Common myeloid progenitor, CD34-positive (primary cell): ENCODE data around the gene TSPAN5. TPM values are rescaled to one million over a fixed set of nuclear protein-coding genes. Genes with fewer than 3 reads are reported as not detected.
A peak's percentile ranks its signal among the peaks of the same experiment; 100 is the strongest.
"Not testable (repeated sequence)": the region's sequence is repeated elsewhere in the genome, so short reads cannot be mapped to it uniquely, and the experiment has no call there.

Experiments
- CTCF ChIA-PET: fragments of 350-600 bp; sonication (Branson Sonifier 250); formaldehyde crosslinking; loops from one replicate; lab custom pipeline; 2021; ENCODE audit warnings: antibody characterized with exemption; lab: Charles Lee
- POLR2A ChIA-PET: fragments of 350-600 bp; sonication (Branson Sonifier 250); formaldehyde crosslinking; loops from one replicate; lab custom pipeline; 2021; ENCODE audit warnings: antibody characterized with exemption; lab: Charles Lee
- DNase-seq, 3 donors: peaks; one replicate each; pipeline versions ENCODE4 v3.0.0 to v3.0.0-alpha.2; 2013
- H3K27ac ChIP-seq, 2 experiments: 1 replicate in 1 of 2; 2 replicates in 1 of 2; pipeline ENCODE4 v1.7.0; 2013; ENCODE audit warnings: inconsistent platforms in 2 of 2, low read length in 2 of 2, mild to moderate bottlenecking in 2 of 2, low read depth in 1 of 2, moderate library complexity in 1 of 2; ENCODE audit not compliant: severe bottlenecking in 2 of 2, insufficient read depth in 1 of 2, poor library complexity in 1 of 2
- H3K27me3 ChIP-seq, 5 experiments: replicated peaks in 2 of 5; 1 replicate in 3 of 5; 2 replicates in 2 of 5; pipeline versions ENCODE4 v1.6.1 to v1.7.0; 2013; ENCODE audit warnings: low read length in 4 of 5, mild to moderate bottlenecking in 2 of 5, moderate library complexity in 2 of 5, inconsistent platforms in 1 of 5; ENCODE audit not compliant: insufficient read depth in 5 of 5, control insufficient read depth in 4 of 5
- H3K36me3 ChIP-seq, 4 experiments: 1 replicate in 2 of 4; 2 replicates in 2 of 4; pipeline versions ENCODE4 v1.6.1 to v1.7.0; 2013; ENCODE audit warnings: low read length in 3 of 4, control low read depth in 1 of 4, mild to moderate bottlenecking in 1 of 4; ENCODE audit not compliant: control insufficient read depth in 4 of 4, insufficient read depth in 4 of 4
- H3K4me1 ChIP-seq, 4 experiments: 1 replicate in 3 of 4; 2 replicates in 1 of 4; pipeline versions ENCODE4 v1.6.1 to v1.7.1; 2013; ENCODE audit warnings: low read length in 3 of 4, mild to moderate bottlenecking in 3 of 4, control low read depth in 1 of 4, inconsistent platforms in 1 of 4, moderate library complexity in 1 of 4; ENCODE audit not compliant: control insufficient read depth in 4 of 4, insufficient read depth in 4 of 4; ENCODE audit errors: control extremely low read depth in 1 of 4
- H3K4me3 ChIP-seq, 7 experiments: 1 replicate in 4 of 7; 2 replicates in 3 of 7; pipeline versions ENCODE4 v1.5.1 to v1.7.0; 2013; ENCODE audit warnings: mild to moderate bottlenecking in 7 of 7, low read length in 6 of 7, moderate library complexity in 6 of 7, inconsistent platforms in 2 of 7, low read depth in 2 of 7, control low read depth in 1 of 7; ENCODE audit not compliant: insufficient read depth in 4 of 7, control insufficient read depth in 1 of 7; ENCODE audit errors: extremely low read depth in 1 of 7
- H3K9me3 ChIP-seq, 5 experiments: 1 replicate in 4 of 5; 2 replicates in 1 of 5; pipeline versions ENCODE4 v1.6.1 to v1.7.1; 2013; ENCODE audit warnings: low read length in 4 of 5, mild to moderate bottlenecking in 2 of 5, inconsistent platforms in 1 of 5, low read depth in 1 of 5, moderate library complexity in 1 of 5; ENCODE audit not compliant: control insufficient read depth in 4 of 5, insufficient read depth in 2 of 5; ENCODE audit errors: control extremely low read depth in 1 of 5
- WGBS: methylation state at CpG from one replicate; pipeline ENCODE4 v1.1.5; 2013; ENCODE audit not compliant: insufficient coverage; 5-methylcytosine and 5-hydroxymethylcytosine counted together
- polyA plus RNA-seq: library from polyadenylated mRNA; unstranded; fragments of 120-200 nt; gene quantifications from one replicate; pipeline ENCODE4 v1.2.1, GENCODE V29; 2013

The TSPAN5 gene
- 3.8 TPM for polyA plus RNA-seq

DNA sequence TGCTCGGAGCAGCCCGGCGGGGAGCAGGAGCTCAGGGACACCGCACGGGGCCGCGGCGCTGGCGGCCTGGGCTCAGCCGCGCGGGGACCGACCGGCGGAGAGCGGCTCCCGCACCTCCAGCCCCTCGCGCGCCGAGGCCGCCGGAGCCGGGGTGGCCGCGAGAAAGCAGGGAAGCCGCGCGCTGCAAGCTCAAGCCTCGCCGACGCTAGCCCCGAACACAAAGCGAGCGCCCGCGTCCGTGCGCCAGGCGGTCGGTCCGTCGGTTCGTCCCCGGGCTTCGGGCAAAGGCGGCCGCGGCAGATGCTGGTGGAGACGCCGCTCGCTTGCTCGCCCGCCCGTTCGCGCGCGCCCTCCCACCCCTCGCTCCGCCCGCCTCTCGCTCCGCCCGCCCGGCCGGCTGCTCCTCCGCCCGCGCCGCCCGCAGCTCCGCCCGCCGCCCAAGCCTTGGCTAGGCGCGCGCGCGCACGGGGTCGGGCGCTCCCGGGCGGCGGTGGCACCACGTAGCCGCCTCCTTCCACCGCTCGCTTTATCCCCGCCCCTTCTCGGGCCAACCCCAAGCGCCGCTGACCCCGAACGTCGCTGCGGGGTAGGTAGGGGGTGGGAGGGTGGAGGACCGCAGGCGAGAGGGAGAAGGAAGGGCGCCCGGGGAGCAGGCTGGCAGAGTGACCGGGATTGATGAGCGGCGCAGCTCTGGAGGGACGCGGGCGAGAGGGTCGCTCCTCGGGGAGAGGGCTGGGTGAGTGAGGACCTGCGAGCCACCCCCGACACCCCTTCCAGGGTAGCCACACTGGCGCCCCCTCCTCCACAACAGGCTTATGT is at the start of gene TSPAN5:
Gene TSPAN5, minus strand, starts transcription at position 325 of the 819 bp plus-strand sequence.
- H3K36me3 ChIP-seq, result no peaks in the 10 kb centered on the region
- H3K4me1 ChIP-seq, result peaks cover 7 to 34% (median 28%) of the 10 kb centered on the region in 4 experiments
- H3K27ac ChIP-seq, result no peak within 1 kb of the TSS
- no peaks in the 10 kb centered on the region for H3K9me3 ChIP-seq
- H3K4me3 ChIP-seq, result peak within 1 kb of the TSS; percentile 57 to 88 (median 78)
- under 1% methylated on average over 96 of the region's 113 CpGs for WGBS
- peak; percentile 72 to 89 (median 81) for DNase-seq
- peaks cover 0 to 15% (median 6%) of the 10 kb centered on the region in 5 experiments for H3K27me3 ChIP-seq
- CTCF ChIA-PET, result interaction anchor here (2.7 kb wide), 1 partner anchor 11 kb away, joined by 8 read pairs; no protein-coding TSS in a partner anchor
- POLR2A ChIA-PET, result no interaction called here

DNA sequence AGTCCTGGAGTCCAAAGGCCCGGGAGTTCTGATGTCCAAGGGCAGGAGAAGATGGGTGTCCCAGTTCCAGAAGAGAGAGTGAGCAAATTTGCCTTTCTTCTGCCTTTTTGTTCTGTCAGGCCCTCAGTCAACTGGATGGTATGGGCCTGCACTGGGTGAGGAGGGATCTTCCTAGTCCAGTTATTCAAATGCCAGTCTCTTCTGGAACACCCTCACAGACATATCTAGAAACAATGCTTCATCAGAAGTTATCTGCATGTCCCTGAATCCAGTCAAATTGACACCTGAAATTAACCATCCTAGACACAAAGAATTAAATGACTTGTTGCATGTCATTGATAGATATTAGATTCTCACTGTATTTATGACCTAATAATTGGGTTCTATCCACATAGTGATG is 48.5 kb upstream of the TSPAN5 start:
- H3K4me3 ChIP-seq, result no peak overlapping the region
- no peaks in the 10 kb centered on the region for H3K36me3 ChIP-seq
- ChIA-PET CTCF (no interaction called here), POLR2A (no interaction called here)
- H3K27ac ChIP-seq, result no peak overlapping the region
- WGBS, result no CpG with 5 or more reads among the region's 1 CpG
- DNase-seq, result no peak
- no peaks in the 10 kb centered on the region for H3K27me3 ChIP-seq
- H3K9me3 ChIP-seq, result peaks cover 0 to 12% (median 3%) of the 10 kb centered on the region in 5 experiments
- peaks cover 0 to 4% (median 1%) of the 10 kb centered on the region in 4 experiments for H3K4me1 ChIP-seq

DNA sequence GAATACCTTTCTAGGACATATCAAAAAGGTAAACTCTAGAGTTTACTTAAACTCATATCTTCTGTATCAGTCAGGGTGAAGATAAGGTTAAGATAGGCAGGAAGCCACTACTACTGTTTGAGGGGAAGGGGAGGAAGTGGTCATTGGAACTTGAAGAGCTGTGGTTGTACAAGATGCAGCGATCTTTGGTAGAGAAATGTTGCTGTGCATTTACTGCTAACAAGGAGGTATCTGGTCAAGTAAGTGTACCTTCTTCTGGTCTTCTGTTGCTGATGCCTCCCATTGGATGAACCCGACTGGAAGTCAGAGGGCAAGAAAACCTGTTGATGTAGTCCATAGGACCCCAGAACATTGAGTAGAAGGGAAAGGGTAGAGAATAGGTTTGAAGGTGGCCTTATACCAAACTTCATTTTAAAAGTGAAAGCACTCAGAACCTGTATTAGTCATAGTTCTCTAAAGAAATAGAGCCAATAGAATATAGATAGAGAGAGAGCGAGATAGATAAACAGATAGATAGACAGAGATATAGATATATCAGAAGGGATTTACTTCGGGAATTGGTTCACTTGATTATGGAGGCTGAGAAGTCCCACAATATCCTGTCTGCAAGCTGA is 47.9 kb upstream of the TSPAN5 start:
- ChIA-PET POLR2A (no interaction called here), CTCF (no interaction called here)
- Histone ChIP-seq H3K9me3 (peaks cover 0 to 12% (median 3%) of the 10 kb centered on the region in 5 experiments), H3K27me3 (no peaks in the 10 kb centered on the region), H3K36me3 (no peaks in the 10 kb centered on the region), H3K27ac (no peak overlapping the region), H3K4me3 (no peak overlapping the region), H3K4me1 (peaks cover 0 to 4% (median 1%) of the 10 kb centered on the region in 4 experiments)
- peak in 1 of 3 donors; percentile 20 for DNase-seq
- WGBS, result 75% methylated on average over 4 of the region's 4 CpGs

DNA sequence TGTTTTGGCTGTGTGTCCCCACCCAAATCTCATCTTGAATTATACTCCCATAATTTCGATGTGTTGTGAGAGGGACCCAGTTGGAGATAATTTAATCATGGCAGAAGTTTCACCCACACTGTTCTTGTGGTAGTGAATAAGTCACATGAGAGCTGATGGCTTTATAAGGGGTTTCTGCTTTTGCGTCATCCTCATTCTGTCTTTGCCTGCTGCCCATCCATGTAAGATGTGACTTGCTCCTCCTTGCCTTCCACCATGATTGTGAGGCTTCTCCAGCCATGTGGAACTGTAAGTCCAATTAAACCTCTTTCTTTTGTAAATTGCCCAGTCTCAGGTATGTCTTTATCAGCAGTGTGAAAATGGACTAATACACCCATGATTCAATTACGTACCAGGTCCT is 47.2 kb upstream of the TSPAN5 start:
- WGBS, result 97% methylated on average over 3 of the region's 3 CpGs
- H3K36me3 ChIP-seq, H3K27ac ChIP-seq, H3K27me3 ChIP-seq, POLR2A ChIA-PET, DNase-seq, CTCF ChIA-PET, H3K4me1 ChIP-seq, H3K4me3 ChIP-seq: not testable (repeated sequence)
- peaks cover 0 to 12% (median 3%) of the 10 kb centered on the region in 5 experiments for H3K9me3 ChIP-seq

DNA sequence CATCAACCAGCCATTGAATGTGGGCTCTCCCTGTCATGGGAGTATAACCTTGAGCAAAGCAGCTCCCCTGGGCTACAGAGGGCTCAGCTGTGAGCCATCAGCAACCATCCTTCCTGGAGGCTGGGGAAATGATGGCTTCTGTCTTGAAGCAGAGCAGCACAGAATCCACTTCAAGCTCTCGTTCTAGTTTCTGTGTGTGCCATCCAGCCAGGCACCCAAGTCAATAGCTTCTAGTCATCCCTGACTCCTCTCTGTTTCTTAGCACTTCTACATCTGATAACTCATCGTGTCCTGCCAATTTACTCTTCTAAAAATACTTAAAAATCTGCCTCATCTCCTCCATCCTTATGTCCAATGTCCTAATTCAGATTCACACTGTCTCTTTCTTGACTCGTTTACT is 42.2 kb upstream of the TSPAN5 start:
- no peak overlapping the region for H3K4me3 ChIP-seq
- ChIA-PET CTCF (no interaction called here), POLR2A (no interaction called here)
- no peaks in the 10 kb centered on the region for H3K4me1 ChIP-seq
- no peak for DNase-seq
- H3K27me3 ChIP-seq, result no peaks in the 10 kb centered on the region
- H3K9me3 ChIP-seq, result peaks cover 0 to 25% (median 7%) of the 10 kb centered on the region in 5 experiments
- no peaks in the 10 kb centered on the region for H3K36me3 ChIP-seq
- no peak overlapping the region for H3K27ac ChIP-seq
- WGBS, result 97% methylated on average over 3 of the region's 3 CpGs

DNA sequence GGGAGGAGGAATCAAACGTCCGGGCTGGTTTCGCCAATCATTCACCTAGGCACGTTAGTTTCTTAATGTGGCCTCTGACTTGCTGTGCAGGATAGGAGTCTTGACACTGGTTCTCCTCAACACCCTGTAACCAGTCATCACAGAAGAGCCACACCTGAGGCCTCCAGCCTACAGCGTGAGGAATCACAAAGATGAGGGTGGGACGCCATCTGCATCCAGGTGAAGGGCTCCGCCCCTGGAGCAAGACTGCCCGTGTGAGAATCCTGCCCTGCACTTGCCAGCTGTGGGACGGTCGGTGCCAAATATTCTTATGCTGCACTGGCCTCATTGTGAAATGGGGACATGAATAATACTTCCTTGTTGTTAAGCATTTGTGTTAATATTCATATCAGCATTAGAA is 35.7 kb upstream of the TSPAN5 start:
- ChIA-PET POLR2A (no interaction called here), CTCF (no interaction called here)
- Histone ChIP-seq H3K4me3 (no peak overlapping the region), H3K27me3 (no peaks in the 10 kb centered on the region), H3K4me1 (peaks cover 0 to 4% (median 0%) of the 10 kb centered on the region in 4 experiments), H3K27ac (no peak overlapping the region), H3K9me3 (peaks cover 0 to 13% (median 0%) of the 10 kb centered on the region in 5 experiments), H3K36me3 (no peaks in the 10 kb centered on the region)
- DNase-seq, result no peak
- 97% methylated on average over 7 of the region's 10 CpGs for WGBS

DNA sequence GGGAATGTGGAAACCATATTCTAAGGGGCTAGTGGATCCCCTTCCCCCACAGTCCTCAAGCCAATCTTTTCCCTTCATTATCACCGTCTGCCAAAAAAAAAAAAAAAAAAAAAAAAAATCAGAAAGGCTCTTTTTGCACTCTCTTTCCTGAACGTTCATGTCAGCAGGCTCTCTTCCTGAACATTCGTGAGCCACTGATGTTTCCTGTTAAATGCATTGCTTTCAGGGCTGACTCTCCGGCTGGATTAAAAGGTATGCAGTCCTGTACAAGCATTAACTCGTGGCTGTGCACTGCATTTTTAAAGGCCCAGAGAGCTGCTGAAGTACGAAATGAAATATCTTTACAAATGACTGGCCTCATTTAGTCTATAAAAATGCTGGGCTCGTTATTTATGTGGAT is 34.0 kb upstream of the TSPAN5 start:
- Histone ChIP-seq H3K27ac (no peak overlapping the region), H3K4me3 (no peak overlapping the region), H3K9me3 (peaks cover 0 to 7% (median 0%) of the 10 kb centered on the region in 5 experiments), H3K4me1 (peaks cover 0 to 6% (median 4%) of the 10 kb centered on the region in 4 experiments), H3K36me3 (no peaks in the 10 kb centered on the region), H3K27me3 (no peaks in the 10 kb centered on the region)
- ChIA-PET POLR2A (no interaction called here), CTCF (no interaction called here)
- DNase-seq, result no peak
- 13% methylated on average over 5 of the region's 7 CpGs for WGBS
